ENCODE results near the gene ALKAL2.
"Not testable (repeated sequence)": the region's sequence is repeated elsewhere in the genome, so short reads cannot be mapped to it uniquely, and the experiment has no call there.

Gene ALKAL2

DNA sequence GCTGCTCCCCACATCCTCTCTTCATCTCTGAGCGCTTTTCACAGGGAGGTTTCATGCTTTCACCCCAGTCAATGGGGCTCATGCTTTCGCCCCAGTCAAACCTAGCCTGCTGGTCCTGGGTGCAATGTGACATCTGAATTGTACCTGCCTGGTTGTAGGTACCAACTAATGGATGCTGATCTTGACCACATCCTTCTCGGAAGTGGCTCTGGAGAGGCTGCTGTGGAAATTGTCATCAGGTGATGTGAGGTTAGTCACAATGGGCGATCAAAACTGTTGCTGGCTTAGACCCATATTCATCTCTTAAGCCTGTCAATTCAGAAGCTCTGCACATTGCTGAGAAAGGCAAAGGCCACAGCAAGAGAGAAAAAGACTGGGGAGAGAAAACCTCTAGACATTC lies 32.7 kb upstream of the ALKAL2 start:
- TF ChIP-seq, protein P1, sequence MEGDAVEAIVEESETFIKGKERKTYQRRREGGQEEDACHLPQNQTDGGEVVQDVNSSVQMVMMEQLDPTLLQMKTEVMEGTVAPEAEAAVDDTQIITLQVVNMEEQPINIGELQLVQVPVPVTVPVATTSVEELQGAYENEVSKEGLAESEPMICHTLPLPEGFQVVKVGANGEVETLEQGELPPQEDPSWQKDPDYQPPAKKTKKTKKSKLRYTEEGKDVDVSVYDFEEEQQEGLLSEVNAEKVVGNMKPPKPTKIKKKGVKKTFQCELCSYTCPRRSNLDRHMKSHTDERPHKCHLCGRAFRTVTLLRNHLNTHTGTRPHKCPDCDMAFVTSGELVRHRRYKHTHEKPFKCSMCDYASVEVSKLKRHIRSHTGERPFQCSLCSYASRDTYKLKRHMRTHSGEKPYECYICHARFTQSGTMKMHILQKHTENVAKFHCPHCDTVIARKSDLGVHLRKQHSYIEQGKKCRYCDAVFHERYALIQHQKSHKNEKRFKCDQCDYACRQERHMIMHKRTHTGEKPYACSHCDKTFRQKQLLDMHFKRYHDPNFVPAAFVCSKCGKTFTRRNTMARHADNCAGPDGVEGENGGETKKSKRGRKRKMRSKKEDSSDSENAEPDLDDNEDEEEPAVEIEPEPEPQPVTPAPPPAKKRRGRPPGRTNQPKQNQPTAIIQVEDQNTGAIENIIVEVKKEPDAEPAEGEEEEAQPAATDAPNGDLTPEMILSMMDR (IDR thresholded peaks at IDR 0.05; ENCODE audit: control insufficient read depth, extremely low read depth, insufficient read depth), result no peak
- no peak overlapping the region for H3K4me3 ChIP-seq (ENCODE audit: low read depth, low read length)
- no peak for DNase-seq (ENCODE audit: low read depth)

DNA sequence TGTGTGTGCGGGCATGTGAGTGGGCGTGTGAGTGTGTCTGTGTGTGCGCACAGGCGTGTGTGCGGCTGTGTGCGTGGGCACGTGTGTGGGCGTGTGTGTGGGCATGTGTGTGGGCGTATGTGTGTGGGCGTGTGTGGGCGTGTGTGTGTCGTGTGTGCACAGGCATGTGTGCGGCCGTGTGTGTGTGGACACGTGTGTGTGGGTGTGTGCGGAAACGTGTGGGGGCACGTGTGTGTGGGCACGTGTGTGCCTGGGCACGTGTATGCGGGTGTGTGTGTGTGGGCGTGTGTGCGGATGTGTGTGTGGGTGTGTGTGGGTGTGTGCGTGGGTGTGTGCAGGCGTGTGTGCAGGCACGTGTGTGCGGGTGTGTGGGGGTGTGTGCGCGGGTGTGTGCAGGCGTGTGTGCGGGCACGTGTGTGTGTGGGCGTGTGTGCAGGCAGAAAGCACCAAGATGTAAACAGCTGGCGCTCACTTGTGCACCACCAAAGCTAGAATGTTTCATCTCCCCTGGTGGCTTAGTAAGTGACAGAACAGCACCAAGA lies 31.2 kb upstream of the ALKAL2 start:
- no peak for DNase-seq (ENCODE audit: low read depth)
- TF ChIP-seq, protein P1 (IDR thresholded peaks at IDR 0.05; ENCODE audit: control insufficient read depth, extremely low read depth, insufficient read depth), result no peak
- no peak overlapping the region for H3K4me3 ChIP-seq (ENCODE audit: low read depth, low read length)

DNA sequence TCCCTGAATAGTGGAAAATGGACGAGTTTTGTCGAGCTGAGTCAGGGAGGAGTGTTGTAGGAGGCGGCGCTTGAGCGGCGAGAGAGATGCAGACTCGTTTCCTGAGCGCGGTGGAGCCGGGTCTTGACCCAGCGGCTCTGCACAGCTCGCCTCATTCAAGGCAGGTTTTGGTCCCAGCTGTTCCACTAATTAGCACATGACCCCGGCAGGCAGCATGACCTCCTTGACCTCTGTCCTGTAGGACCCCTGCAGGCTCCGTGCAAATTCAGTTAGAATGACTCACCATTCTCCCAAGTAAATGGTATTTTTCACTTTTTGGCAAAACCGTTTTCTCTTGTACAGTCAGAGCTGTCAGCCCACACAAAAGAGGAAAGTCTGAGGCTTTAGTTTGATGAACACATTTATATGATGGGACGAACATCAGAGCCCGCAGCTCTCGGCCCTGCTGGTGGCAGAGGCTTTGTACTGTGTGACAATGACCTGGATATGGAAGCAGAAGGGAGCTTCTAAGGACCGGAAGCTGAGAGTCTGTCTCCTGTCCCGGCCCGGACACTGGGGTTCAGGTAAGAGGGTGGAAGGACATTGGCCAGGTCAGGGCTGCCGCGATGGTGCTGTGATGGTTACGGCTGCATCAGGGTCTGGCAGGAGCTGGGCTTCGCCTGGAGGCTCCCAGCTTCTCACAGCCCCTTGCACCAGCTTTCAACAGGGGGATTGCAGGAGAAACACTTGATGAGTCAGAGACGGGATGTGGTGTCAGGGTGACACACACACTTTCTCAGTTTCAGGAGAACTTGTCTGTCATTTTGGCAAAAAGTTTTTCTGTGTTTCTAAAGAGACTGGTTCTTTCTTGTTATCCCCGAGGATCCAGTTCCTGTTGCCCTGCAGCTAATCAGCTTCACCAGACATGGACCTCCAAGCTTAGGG lies 29.9 kb upstream of the ALKAL2 start:
- TF ChIP-seq, protein P1 (IDR thresholded peaks at IDR 0.05; ENCODE audit: control insufficient read depth, extremely low read depth, insufficient read depth), result no peak
- H3K4me3 ChIP-seq (ENCODE audit: low read depth, low read length), result no peak overlapping the region
- DNase-seq (ENCODE audit: low read depth), result no peak

DNA sequence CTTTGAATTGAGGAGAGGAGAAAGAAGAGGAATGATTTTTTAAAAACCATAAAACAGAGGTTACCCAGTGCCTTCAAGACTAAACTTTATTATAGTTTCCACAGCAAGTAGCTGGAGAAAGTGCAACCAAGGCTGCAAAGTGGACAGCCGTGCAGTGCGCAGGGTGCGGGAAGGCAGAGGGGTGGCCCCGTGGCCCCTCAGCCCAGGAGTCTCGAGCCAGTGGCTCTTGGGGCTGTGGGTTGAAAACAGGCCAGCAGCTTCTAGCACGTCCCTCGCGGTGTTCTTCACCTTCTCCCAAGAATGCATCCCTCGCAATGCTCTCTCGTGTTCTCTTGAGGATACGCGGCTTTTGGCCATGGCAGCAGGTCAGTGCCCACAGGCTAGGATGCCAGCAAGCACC lies 28.5 kb upstream of the ALKAL2 start:
- TF ChIP-seq, protein P1 (IDR thresholded peaks at IDR 0.05; ENCODE audit: control insufficient read depth, extremely low read depth, insufficient read depth), result no peak
- no peak overlapping the region for H3K4me3 ChIP-seq (ENCODE audit: low read depth, low read length)
- DNase-seq (ENCODE audit: low read depth), result no peak

GRCh38 chr2:315925-316324 lies 28.0 kb upstream of the ALKAL2 start:
- DNase-seq (ENCODE audit: low read depth); H3K4me3 ChIP-seq (ENCODE audit: low read depth, low read length): not testable (repeated sequence)

DNA sequence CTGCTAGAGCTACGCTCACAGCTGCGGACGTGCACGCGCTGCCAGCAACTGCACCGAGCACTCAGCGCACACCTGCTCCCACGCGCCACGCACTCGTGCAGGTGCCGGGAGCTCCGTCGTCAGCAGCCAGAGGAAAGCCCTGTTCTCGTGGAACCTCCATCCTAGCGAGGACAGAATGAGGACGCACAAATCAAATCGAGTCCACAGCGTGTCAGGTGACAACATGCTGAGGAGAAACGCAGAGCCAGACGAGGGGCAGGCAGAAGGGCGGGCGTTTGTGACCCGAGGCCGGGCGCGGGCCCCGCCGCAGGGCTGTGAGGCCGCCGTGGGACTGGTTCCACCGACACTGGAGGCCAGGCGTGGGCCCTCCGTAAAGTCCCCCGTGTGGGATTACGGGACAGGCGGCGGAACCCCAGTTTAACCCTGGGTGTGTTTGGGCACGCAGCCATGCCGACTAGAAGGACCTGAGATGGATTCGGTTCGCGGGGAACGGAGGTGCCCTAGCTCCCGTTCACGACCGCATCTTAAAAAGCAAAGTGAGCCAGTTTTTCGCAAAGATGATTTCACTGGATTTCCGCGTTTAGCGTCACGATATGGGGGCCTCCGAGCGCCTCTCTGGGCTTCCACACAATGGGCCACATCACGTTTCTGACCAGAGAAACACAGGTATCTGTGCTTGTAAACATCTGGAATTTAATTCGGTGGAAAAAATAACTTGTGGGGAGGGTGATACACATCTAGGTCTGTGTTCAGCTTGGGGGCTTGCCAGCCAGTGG lies 26.9 kb upstream of the ALKAL2 start:
- no peak for DNase-seq (ENCODE audit: low read depth)
- no peak overlapping the region for H3K4me3 ChIP-seq (ENCODE audit: low read depth, low read length)
- TF ChIP-seq, protein P1 (IDR thresholded peaks at IDR 0.05; ENCODE audit: control insufficient read depth, extremely low read depth, insufficient read depth), result no peak

DNA sequence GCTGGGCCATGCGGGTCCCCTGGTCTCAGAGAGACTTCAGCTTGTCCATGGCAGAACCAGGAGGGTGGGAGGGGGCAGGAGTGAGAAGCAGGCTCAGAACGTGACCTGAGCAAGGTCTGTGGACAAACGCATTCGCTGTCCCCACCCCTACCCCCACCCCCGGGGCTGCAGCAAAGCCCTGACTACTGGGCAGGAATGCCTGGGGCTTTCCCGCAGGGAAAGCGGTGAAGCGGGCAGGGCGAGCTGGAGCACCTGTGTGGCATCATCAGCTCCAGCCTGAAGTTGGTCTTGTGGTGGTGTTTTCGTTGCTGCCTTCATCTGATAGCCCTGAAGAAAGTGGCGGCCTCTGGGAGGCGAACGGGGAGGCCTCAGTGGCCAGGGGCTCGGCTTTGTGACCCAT lies 26.1 kb upstream of the ALKAL2 start:
- TF ChIP-seq, protein P1 (IDR thresholded peaks at IDR 0.05; ENCODE audit: control insufficient read depth, extremely low read depth, insufficient read depth), result no peak
- H3K4me3 ChIP-seq (ENCODE audit: low read depth, low read length), result no peak overlapping the region

More for the DNA sequence above, 26.1 kb upstream of the ALKAL2 start:
- no peak for DNase-seq (ENCODE audit: low read depth)
